Stimulated activated naive CD8-positive, alpha-beta T cell treated with anti-CD3 and anti-CD28 coated beads, Interleukin-15, Interleukin-2, amounts not matched to agents 100 ng/mL and 50 ng/mL, for 24 hours (primary cell): ENCODE results near the gene LYL1.

Experiments
- H3K27ac Mint-ChIP-seq: one replicate; pipeline ENCODE4 v1.8.0; 2021; ENCODE audit warnings: mild to moderate bottlenecking, mixed read lengths
- H3K27me3 Mint-ChIP-seq: one replicate; pipeline ENCODE4 v1.8.0; 2021; ENCODE audit warnings: mixed read lengths
- H3K36me3 Mint-ChIP-seq: one replicate; pipeline ENCODE4 v1.8.0; 2021; ENCODE audit warnings: low read depth, mixed read lengths
- H3K4me1 Mint-ChIP-seq: one replicate; pipeline ENCODE4 v1.8.0; 2021; ENCODE audit warnings: low read depth, mixed read lengths
- H3K4me3 Mint-ChIP-seq: one replicate; pipeline ENCODE4 v1.8.0; 2021; ENCODE audit warnings: mild to moderate bottlenecking, mixed read lengths
- H3K9me3 Mint-ChIP-seq: one replicate; pipeline ENCODE4 v1.8.0; 2021; ENCODE audit warnings: mixed read lengths

Gene LYL1

DNA sequence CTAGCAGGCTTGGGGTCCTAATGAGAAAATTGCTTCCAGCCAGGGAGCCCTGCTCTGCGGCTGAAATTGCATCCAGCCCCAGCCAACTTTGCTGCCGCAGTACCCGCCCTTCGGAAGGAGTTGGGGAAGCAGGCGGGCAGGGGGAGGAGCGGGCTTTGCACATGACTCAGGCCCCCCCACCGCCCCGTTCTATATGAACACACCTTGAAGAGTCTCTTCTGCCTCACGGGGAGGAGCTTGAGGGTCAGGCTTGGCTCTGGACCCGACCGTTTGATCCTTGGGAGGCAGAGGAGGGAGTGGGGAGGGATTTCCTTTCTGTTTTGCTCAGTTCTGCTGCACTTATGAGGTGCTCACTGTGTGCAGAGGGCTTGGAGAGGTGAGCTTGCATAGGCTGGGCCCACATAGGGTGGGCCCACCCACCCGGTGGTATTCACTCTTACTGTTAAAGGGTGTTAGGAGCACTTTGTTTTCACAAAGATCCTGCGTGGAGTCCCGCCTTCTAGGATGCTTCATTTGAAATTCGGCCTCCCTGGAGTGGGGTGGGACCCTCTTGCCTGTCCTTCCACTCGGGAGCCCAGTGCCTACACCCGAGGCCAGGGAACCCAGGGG lies 46.5 kb downstream of the LYL1 start:
- Mint-ChIP-seq H3K4me3 (no peak overlapping the region), H3K4me1 (peaks cover 12% of the 10 kb centered on the region), H3K27me3 (peaks cover 4% of the 10 kb centered on the region), H3K36me3 (no peaks in the 10 kb centered on the region), H3K9me3 (no peaks in the 10 kb centered on the region), H3K27ac (no peak overlapping the region)

DNA sequence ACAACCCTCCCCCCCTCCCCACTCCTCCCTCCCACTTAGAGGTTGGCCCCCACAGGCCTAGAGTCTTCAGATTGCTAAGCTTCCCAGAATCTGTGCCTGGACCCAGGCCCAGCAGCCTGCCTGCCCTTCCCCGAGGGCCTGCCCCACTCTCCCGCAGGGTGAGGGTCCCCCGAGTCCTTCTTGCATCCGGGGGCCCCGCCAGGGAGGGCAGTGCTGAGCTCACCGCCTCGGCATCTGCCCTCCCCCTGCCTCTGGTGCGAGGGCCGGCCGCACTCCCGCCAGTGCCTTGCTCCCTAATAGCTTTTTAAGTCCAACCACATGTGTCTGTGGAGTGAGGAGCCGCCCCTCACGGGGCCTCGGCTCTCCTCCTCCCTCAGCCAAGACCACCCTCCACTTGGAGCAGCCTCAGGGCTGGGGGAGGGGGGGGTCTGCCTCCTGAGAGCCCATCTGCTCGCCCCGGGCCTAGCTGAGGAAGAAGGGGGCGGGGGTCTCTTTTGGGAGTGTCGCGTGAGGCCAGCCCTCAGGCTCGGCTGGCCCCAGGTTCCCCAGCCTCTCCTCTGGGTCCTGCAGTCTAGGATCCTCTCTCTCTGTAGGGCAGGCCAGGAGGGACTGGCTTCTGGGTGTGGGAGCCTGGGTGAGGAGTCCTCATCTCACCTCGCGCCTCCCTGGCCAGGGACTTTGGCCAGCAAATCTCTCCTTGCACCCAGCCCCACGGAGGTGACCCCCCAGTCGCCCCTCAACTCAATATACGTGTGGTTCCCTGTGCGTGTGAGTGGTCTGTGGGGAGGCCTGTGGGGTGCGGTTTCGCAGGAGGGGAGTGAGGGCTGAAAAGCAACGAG lies 47.2 kb downstream of the LYL1 start:
- peaks cover 3% of the 10 kb centered on the region for H3K27me3 Mint-ChIP-seq
- no peak overlapping the region for H3K4me3 Mint-ChIP-seq
- H3K27ac Mint-ChIP-seq = no peak overlapping the region
- no peaks in the 10 kb centered on the region for H3K36me3 Mint-ChIP-seq
- peaks cover 10% of the 10 kb centered on the region for H3K4me1 Mint-ChIP-seq
- no peaks in the 10 kb centered on the region for H3K9me3 Mint-ChIP-seq

DNA sequence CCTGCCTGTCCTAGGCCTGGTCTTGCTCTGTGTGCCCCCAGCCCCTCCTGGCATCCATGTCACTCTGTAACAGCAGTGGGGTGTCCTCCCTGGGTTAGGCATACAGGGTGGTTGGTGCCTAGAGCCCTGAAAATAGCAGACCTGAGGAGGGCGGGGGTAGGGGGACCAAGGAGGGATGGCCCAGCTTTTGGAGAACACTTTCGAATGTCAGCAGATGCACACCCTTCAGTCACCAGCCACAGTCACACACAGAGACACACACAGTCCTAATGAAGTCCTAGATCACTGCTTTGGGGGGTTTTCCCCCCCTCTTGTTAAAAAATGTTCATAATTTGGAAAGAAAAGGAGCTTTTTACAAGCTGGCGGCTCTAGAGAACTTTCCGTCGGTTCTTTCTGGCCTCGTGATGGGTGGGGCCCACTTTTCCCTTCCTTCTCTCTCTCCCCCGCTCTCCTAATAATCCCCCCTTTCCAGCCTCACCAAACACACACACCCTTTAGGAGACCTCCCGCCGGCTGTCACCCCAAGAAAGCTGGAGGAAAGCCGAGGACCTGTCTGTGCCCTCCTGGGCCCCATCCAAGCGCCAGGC lies 47.9 kb downstream of the LYL1 start:
- H3K36me3 Mint-ChIP-seq = no peaks in the 10 kb centered on the region
- no peak overlapping the region for H3K27ac Mint-ChIP-seq
- H3K27me3 Mint-ChIP-seq = peaks cover 3% of the 10 kb centered on the region
- H3K4me1 Mint-ChIP-seq = peaks cover 10% of the 10 kb centered on the region
- H3K9me3 Mint-ChIP-seq = no peaks in the 10 kb centered on the region
- no peak overlapping the region for H3K4me3 Mint-ChIP-seq

DNA sequence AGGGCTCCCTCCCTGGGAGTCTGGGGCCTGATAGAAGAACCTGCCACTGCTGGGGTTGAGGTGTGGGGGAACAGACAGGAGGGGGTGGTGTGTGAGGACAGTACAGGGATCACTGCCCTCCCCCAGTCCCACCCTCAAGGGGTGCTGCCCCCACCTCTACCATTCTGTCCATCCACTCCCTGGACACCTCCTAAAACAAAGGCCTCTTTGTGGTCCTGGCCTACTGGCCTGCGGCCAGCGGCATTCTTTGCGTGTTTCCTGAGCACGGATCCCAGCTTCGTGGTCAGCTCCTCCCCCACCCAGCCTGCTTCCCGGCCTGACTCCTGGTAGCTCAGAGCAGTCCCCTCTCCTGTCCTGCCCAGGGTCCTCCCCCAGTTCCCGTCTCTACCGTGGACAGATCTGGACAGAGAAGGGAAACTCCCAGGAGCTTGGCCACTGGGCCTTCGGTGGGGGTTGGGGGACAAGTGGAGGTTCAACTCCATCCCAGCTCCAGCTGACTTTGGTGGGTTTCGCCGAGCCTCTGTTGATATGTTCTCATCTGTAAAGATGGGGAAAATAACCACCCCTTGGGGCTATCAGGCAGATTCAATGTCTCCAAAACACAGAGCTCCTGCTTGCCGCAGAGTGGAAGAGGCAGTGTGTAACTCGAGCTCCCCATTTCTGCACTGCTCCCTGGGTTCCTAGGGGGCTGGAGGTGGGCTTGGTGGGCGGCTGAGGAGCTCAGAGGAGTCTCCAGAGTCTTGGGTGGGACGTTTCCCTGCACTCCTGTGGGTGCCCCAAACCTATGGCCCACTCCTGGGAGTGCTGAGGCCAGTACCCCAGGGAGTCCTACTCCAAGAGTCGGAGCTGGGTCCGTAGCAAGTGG lies 48.7 kb downstream of the LYL1 start:
- Mint-ChIP-seq H3K4me1 (peaks cover 10% of the 10 kb centered on the region), H3K36me3 (no peaks in the 10 kb centered on the region), H3K4me3 (no peak overlapping the region), H3K27me3 (no peaks in the 10 kb centered on the region), H3K27ac (no peak overlapping the region), H3K9me3 (no peaks in the 10 kb centered on the region)

DNA sequence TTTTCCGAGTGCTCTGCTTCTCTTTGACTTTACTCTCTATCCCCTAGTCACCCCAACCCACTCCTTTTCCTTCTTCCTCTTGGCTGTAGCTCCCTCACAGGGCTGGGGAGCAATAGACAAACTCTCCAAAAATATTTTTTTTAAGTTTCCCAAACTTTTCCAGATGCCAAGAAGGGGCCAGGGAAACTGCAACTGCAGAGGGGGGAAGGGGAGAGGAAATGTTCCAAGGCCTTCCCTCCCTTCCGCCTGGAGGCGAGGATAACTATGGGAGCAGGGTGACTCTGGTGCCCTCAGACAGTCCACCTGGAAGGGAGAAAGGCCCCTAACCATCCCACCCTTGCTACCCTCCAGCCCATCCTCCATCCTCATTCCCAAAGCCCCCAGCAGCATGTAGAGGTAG lies 49.4 kb downstream of the LYL1 start:
- Mint-ChIP-seq H3K27me3 (no peaks in the 10 kb centered on the region), H3K9me3 (no peaks in the 10 kb centered on the region), H3K36me3 (no peaks in the 10 kb centered on the region), H3K27ac (no peak overlapping the region), H3K4me1 (peaks cover 10% of the 10 kb centered on the region), H3K4me3 (no peak overlapping the region)

DNA sequence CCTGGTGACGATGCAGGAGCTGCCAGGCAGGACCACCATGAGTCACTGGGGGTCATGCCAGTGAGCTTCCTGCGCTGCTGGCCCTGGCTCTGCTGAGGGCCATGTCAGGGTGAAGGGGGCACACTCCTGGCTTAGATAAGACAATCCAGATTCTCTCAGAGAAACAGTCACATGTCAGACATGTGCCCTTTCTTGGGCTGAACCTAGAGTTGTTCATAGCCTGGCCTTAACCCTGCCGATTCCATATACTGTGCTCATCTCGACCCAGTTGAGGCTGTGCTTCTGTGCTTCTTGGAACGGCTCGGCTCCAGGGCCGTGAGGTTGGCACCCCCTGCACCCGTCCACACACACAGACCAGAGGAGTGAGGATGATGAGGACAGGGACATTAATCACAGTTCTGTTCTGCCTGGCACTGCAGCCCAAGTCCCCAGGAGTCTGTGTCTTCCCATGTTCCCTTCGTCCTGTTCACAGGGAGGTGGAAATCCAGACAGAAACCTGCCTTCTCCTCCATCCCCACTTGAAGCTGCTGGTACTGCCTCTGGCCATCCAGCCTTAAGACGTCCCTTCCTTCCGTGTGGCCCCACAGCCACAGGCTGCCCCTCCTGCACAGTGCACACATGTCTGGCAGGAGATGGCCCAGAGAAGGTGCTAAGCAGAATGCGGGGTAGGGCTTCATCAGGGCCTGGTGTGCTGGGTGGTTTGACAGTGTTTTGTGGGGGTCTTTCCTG lies 50.0 kb downstream of the LYL1 start:
- peaks cover 10% of the 10 kb centered on the region for H3K4me1 Mint-ChIP-seq
- no peak overlapping the region for H3K4me3 Mint-ChIP-seq
- no peaks in the 10 kb centered on the region for H3K36me3 Mint-ChIP-seq
- no peak overlapping the region for H3K27ac Mint-ChIP-seq
- no peaks in the 10 kb centered on the region for H3K9me3 Mint-ChIP-seq
- H3K27me3 Mint-ChIP-seq = no peaks in the 10 kb centered on the region

DNA sequence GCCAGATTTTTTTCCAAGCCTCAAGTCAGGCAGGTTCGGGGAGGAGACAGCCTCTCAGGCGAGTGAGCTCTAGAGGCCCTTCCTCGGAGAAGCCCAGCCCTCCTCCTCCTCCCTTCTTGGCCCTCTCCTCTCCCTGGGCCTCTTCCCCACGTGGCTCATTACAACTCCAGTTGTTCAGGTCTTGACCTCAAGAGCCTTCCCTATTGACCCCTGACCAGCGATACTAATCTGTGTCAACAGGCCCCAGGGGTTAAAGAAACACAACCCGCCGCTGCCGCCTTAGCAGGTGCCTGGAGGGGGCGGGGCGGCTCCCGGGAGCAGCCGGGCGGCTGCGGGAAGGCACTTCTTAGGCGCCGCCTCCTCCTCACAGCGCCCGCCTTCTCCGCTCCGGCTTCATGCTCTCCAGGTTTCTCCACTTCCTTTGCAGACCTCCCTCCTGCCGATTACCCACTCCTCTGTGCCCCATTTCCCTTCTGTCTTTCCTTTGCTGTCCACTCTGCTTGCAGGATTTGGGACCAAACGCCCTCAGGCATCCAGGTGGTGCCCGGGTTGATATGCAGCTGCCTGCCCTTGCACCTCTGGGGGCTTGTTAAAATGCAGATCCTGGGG lies 51.0 kb downstream of the LYL1 start:
- Mint-ChIP-seq H3K4me1 (peaks cover 10% of the 10 kb centered on the region), H3K4me3 (no peak overlapping the region), H3K27me3 (no peaks in the 10 kb centered on the region), H3K36me3 (no peaks in the 10 kb centered on the region), H3K27ac (no peak overlapping the region), H3K9me3 (no peaks in the 10 kb centered on the region)

DNA sequence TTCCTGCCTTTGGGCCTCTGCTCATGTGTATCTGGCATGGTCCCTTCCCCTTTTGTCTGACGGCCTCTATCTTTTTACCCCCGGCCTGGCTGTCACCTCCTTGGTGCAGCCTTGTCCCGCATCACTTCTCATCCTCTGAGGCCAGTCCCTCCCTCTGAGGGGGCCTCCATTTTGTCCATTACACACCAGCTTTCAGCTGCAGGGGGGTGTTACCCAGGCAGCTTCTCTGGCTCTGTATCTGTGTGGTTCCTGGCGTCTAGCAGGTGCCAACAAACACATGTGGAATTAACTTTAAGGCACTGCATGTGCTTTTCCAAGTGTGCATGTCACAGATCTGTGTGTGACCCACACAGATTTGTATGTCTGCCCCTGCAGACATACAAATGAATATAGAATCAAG lies 52.4 kb downstream of the LYL1 start:
- Mint-ChIP-seq H3K9me3 (no peaks in the 10 kb centered on the region), H3K4me1 (peaks cover 17% of the 10 kb centered on the region)

More for the DNA sequence above, 52.4 kb downstream of the LYL1 start:
- Mint-ChIP-seq H3K27ac (no peak overlapping the region), H3K27me3 (no peaks in the 10 kb centered on the region), H3K4me3 (no peak overlapping the region), H3K36me3 (no peaks in the 10 kb centered on the region)
